Liver (tissue), 9 donors: Measurements from ENCODE around the gene ITGA8. TPM values are rescaled to one million over a fixed set of nuclear protein-coding genes. Genes with fewer than 3 reads are reported as not detected.

Source experiments
- DNase-seq: peaks from one replicate; pipeline ENCODE4 v3.0.0-alpha.2; 2017; ENCODE audit warnings: low spot score
- H3K27ac ChIP-seq, 2 donors: one replicate each; pipeline ENCODE4 v1.7.0; 2013; ENCODE audit warnings: inconsistent platforms in 2 of 2, low read length in 2 of 2, control low read depth in 1 of 2, low read depth in 1 of 2, mild to moderate bottlenecking in 1 of 2
- H3K27me3 ChIP-seq, 4 donors: one replicate each; pipeline versions ENCODE4 v1.6.1 to v1.7.0; 2013; ENCODE audit warnings: low read length in 3 of 4, inconsistent platforms in 1 of 4, mild to moderate bottlenecking in 1 of 4, moderate library complexity in 1 of 4; ENCODE audit not compliant: control insufficient read depth in 4 of 4, insufficient read depth in 4 of 4
- H3K36me3 ChIP-seq, 4 donors: one replicate each; pipeline versions ENCODE4 v1.6.1 to v1.7.0; 2013; ENCODE audit warnings: low read length in 3 of 4, mild to moderate bottlenecking in 3 of 4, low read depth in 1 of 4, moderate library complexity in 1 of 4; ENCODE audit not compliant: control insufficient read depth in 4 of 4, insufficient read depth in 3 of 4
- H3K4me1 ChIP-seq, 4 donors: one replicate each; pipeline versions ENCODE4 v1.6.1 to v1.7.0; 2013; ENCODE audit warnings: low read length in 3 of 4, mild to moderate bottlenecking in 3 of 4, moderate library complexity in 1 of 4; ENCODE audit not compliant: control insufficient read depth in 4 of 4, insufficient read depth in 4 of 4
- H3K4me3 ChIP-seq, 3 donors: one replicate each; pipeline versions ENCODE4 v1.6.1 to v1.7.0; 2013; ENCODE audit warnings: low read length in 3 of 3, control low read depth in 1 of 3, low read depth in 1 of 3, mild to moderate bottlenecking in 1 of 3
- H3K9ac ChIP-seq, 2 donors: one replicate each; pipeline ENCODE4 v1.7.0; 2013; ENCODE audit warnings: low read length in 2 of 2, mild to moderate bottlenecking in 2 of 2, moderate library complexity in 2 of 2, control low read depth in 1 of 2, low read depth in 1 of 2
- H3K9me3 ChIP-seq, 4 donors: one replicate each; pipeline versions ENCODE4 v1.6.1 to v1.7.0; 2013; ENCODE audit warnings: low read length in 3 of 4; ENCODE audit not compliant: control insufficient read depth in 4 of 4
- ATF3 ChIP-seq: IDR thresholded peaks from 2 replicates; pipeline ENCODE4 v1.6.1; 2016; ENCODE audit warnings: antibody characterized with exemption
- EGR1 ChIP-seq, 2 donors: IDR thresholded peaks; 2 replicates each; pipeline ENCODE4 v1.6.1; 2016 to 2018; ENCODE audit warnings: antibody characterized with exemption in 2 of 2, low read depth in 2 of 2
- FOXA1 ChIP-seq: IDR thresholded peaks from 2 replicates; pipeline ENCODE4 v1.6.1; 2016; ENCODE audit warnings: antibody characterized with exemption
- FOXA2 ChIP-seq: IDR thresholded peaks from 2 replicates; pipeline ENCODE4 v1.6.1; 2016; ENCODE audit warnings: antibody characterized with exemption
- GABPA ChIP-seq, 2 donors: IDR thresholded peaks in 1 of 2; conservative IDR thresholded peaks in 1 of 2; 2 replicates each; pipeline ENCODE4 v1.6.1; 2016; ENCODE audit warnings: antibody characterized with exemption in 2 of 2, mild to moderate bottlenecking in 1 of 2, moderate library complexity in 1 of 2
- HNF4A ChIP-seq, 2 donors: conservative IDR thresholded peaks; 2 replicates each; pipeline ENCODE4 v1.6.1; 2016; ENCODE audit warnings: antibody characterized with exemption in 2 of 2, mild to moderate bottlenecking in 2 of 2
- JUND ChIP-seq, 2 donors: IDR thresholded peaks; 2 replicates each; pipeline ENCODE4 v1.6.1; 2016; ENCODE audit warnings: antibody characterized with exemption in 2 of 2
- NR2F2 ChIP-seq: IDR thresholded peaks from 2 replicates; pipeline ENCODE4 v1.6.1; 2016; ENCODE audit warnings: antibody characterized with exemption
- REST ChIP-seq: IDR thresholded peaks from 2 replicates; pipeline ENCODE4 v1.6.1; 2016; ENCODE audit warnings: antibody characterized with exemption, mild to moderate bottlenecking
- SP1 ChIP-seq: IDR thresholded peaks from 2 replicates; pipeline ENCODE4 v1.6.1; 2018; ENCODE audit warnings: antibody characterized with exemption, mild to moderate bottlenecking
- TAF1 ChIP-seq: conservative IDR thresholded peaks from 2 replicates; pipeline ENCODE4 v1.6.1; 2016; ENCODE audit warnings: antibody characterized with exemption, mild to moderate bottlenecking
- ZBTB33 ChIP-seq: IDR thresholded peaks from 2 replicates; pipeline ENCODE4 v1.6.1; 2016; ENCODE audit warnings: antibody characterized with exemption
- WGBS: extraction: QIAGEN DNeasy Blood & Tissue Kit; methylation state at CpG from one replicate; pipeline ENCODE4 v1.1.7; 2013; 5-methylcytosine and 5-hydroxymethylcytosine counted together
- polyA plus RNA-seq, 2 donors: library from polyadenylated mRNA; stranded (reverse) in 1 of 2; unstranded in 1 of 2; fragments of 200-250 nt in 1 of 2; fragments of >200 nt in 1 of 2; fragmentation: Nextera tagmentation in 1 of 2; extraction: Ambion mirVana in 1 of 2; gene quantifications; one replicate each; pipeline versions ENCODE4 v1.2.1 to v1.2.3, GENCODE V29; 2013 to 2015
- total RNA-seq, 2 donors: library from RNA; depleted of rRNA; stranded (reverse); fragments of >200 nt; gene quantifications; one replicate each; pipeline ENCODE4 v1.2.3, GENCODE V29; 2014
- donor health status: healthy.
- donor health status: healthy.
- donor health status: healthy.
- donor health status: healthy.
- donor health status: healthy.

ITGA8 gene
- total and polyA plus RNA-seq, 4 donors = 0.06 to 1.0 (median 0.60) TPM

- TF ChIP-seq REST = no peak
- no peak for TF ChIP-seq TAF1
- TF ChIP-seq NR2F2 = no peak
- TF ChIP-seq ZBTB33 = no peak
- no peak for TF ChIP-seq GABPA (IDR thresholded peaks at IDR 0.05 in 1 of 2, conservative IDR thresholded peaks at IDR 0.05 in 1 of 2)
- TF ChIP-seq FOXA2 = no peak
- TF ChIP-seq EGR1 (IDR thresholded peaks at IDR 0.05; ENCODE audit: low read depth in 2 of 2) = no peak
- no peak for TF ChIP-seq FOXA1
- TF ChIP-seq HNF4A (conservative IDR thresholded peaks at IDR 0.05) = no peak
- TF ChIP-seq ATF3 = no peak
- TF ChIP-seq JUND (IDR thresholded peaks at IDR 0.05) = no peak
- no peak for TF ChIP-seq SP1
- Histone ChIP-seq H3K4me3 (no peak overlapping the region), H3K27ac (no peak overlapping the region), H3K9ac (no peak overlapping the region), H3K27me3 (no peaks in the 10 kb centered on the region), H3K9me3 (no peaks in the 10 kb centered on the region), H3K4me1 (no peaks in the 10 kb centered on the region), H3K36me3 (no peaks in the 10 kb centered on the region)
- WGBS = 34% methylated on average over 3 of the region's 3 CpGs
- no peak for DNase-seq
Measured at GRCh38 chr10:15620836-15621515, 98.7 kb downstream of the ITGA8 start.

GRCh38 chr10:15620337-15620736 lies 99.4 kb downstream of the ITGA8 start:
- WGBS = 75% methylated on average over 5 of the region's 5 CpGs
- no peaks in the 10 kb centered on the region for H3K27me3 ChIP-seq
- H3K4me3 ChIP-seq = no peak overlapping the region
- no peaks in the 10 kb centered on the region for H3K36me3 ChIP-seq
- no peak overlapping the region for H3K27ac ChIP-seq
- H3K9me3 ChIP-seq = no peaks in the 10 kb centered on the region
- DNase-seq = no peak
- TF ChIP-seq GABPA (IDR thresholded peaks at IDR 0.05 in 1 of 2, conservative IDR thresholded peaks at IDR 0.05 in 1 of 2) (no peak), REST (no peak), ATF3 (no peak)
- H3K4me1 ChIP-seq = no peaks in the 10 kb centered on the region
- H3K9ac ChIP-seq = no peak overlapping the region
